Stimulated activated CD4-positive, alpha-beta T cell treated with anti-CD3 and anti-CD28 coated beads, Interleukin-4, amount 100 ng/mL, for 1 hour (primary cell): ENCODE measurements around the gene ATP11A.

ENCODE experiments used
- DNase-seq: peaks from one replicate; pipeline ENCODE4 v3.0.0-alpha.2; 2020

Gene ATP11A

DNA sequence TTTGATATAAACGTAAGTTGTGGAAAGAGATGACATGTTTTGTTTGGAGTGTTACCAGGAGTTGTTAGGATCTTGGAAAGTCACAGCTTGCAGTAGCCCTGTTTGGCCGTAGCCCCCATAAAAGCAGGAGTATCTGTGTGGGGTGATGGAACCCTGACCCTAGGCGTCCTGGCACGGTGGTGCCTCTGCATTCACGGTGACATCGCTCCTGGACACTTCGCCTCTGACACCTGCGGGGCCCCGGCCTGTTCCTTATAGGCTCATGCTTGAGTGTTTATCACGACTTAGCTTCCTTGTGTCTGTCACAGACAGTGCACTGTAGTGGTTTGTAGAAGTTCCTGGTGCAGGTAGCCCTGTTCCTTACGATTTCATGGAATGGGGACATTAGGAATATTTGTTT lies 74.2 kb downstream of the ATP11A start:
- DNase-seq: no peak

DNA sequence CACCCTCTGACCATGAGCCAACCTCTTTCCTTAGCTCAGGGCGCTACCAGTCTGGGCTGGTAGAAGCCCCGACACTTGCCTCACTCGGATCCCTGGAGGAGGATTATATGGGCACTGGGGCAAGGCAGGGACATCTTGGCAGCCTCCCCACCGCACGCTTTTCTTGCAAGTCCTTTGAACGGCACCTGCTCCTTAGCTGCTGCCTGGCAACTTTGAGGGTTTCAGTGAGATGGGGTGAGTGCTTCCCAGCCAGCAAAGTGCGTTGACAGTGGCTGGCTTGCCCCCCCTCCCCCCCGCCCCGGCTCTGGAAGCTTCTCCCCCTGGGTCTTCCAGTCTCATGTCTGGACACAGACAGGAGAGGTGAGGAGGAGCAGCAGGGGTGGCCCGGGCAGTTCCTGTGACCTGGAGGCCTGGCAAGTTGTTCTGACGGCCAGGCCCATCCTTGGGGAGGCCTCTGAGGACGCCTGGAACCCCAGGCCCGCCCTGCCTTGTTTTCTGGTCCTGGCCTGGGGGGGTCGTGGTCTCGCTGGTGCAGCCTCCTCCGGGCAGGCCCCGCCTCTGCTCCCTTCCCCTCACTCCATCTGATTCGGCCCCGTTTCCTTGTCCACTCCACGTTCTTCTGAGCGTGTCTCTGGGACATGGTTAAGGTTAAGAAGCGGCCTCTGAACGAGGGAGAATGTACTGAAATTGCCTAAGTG lies 75.2 kb downstream of the ATP11A start:
- no peak for DNase-seq

DNA sequence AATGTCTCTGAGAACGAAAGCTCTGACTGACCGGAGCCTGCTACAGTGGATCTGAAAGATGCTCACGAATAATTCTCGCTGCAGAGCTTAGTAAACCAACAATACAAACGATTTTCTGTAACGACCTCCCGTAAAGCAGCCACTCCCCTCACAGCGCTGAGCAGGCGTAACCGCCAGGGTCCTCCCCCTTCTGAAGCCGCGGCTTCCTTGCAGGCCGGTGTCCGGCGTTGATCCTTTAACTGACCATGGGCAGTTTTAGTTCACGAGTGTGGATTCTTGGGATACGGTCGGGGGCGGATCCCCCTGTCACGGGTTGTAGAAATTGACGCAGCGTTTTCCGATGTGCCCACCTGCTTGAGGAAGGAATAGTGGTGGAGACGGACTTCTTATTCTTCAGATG lies 75.9 kb downstream of the ATP11A start:
- DNase-seq: no peak

DNA sequence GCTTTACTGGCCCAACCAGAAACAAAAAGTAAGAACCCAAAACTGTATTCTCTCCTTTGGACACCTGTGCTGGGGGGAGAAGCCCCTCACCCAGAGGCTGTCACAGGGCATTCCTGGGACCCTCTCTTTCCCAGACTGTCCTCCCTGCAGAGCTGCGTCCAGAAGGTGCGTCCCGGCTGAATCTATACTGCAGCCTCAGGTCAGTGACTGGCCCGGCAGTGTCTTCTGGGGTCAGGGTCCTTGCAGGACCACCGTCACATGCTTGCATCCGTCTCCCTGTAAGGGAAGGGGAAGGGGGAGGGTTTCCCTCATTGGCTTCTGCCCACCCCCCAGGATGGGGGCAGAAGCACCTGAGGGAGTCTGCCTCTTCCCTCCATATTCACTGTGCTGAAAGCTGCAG lies 76.5 kb downstream of the ATP11A start:
- no peak for DNase-seq

DNA sequence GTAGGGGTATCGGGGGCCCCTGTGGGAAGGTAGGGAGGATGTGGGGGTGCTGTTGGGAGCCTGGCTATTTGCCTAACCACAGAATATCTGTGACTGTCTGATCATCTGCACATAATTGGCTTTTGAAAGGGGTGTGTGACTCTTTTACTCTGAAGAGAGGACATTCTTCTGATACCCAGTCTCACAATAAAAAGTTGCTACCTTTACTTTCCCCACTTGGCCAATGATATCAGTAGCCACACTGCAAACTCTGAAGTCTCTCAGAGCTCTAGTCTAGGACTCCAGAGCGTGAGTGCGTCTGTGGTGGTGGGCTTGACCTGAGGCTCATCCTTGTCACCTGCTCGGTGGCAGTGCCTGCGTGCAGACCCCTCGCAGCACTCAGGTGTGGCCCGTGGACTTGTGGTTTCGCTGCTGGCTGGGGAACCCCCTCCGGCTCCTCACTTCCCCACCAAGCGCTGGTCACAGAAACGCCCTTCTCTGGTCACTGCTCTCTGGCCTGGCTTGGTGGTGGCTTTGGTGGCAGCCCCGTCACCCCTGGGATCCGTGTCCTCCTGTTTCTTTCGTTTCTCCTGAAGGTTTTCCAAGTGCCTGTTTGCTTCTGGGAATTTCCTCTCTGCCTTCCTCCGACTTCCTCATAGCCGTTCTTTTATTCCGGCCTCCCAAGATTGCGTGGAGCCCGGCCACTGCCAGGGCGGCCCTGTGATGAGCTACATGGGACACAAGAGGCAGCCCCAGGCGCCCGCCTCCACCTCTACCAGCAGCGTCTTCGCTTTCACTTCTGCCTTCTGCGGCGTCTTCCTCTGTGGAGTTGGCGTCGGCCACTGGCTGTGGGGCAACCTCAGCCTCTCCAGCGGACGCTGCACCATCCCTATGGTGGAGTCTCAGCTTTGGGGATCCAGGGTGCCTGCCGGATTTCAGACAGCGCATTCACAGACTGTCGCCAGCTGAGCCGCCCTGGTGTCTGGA lies 78.0 kb downstream of the ATP11A start:
- no peak for DNase-seq

DNA sequence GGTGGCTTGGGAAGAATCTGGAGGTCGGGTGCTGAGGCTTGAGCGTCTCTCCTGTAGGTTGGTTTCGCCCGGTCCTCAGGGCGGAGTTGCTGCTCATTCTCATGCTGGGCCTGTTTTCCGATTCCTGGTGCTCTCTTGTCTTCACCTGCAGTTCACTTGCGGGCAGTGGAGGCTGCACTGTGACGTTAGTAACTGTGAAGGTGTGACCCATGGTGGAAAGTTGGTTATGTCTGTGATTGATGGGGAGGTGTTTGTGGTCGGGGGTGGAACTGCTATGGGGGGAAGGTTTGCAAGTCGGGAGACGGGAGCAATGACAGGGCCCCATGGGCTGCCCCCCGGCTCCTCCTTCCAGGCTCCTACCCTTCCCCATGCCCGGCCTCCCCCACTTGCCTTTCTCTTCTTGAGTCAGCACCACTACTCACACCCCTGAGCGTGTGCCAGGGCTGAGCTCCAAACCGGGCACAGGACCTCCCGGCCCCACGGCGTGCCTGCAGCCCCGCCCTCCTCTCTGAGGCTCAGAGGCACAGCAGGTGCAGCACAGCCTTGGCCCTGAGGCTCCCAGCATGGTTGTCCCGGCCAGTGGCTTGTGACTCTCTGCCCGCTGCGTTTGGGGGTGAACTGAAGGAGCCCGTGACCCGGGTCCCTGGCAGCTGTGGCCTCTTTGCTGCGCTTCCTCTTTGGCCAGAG lies 79.1 kb downstream of the ATP11A start:
- DNase-seq: no peak

DNA sequence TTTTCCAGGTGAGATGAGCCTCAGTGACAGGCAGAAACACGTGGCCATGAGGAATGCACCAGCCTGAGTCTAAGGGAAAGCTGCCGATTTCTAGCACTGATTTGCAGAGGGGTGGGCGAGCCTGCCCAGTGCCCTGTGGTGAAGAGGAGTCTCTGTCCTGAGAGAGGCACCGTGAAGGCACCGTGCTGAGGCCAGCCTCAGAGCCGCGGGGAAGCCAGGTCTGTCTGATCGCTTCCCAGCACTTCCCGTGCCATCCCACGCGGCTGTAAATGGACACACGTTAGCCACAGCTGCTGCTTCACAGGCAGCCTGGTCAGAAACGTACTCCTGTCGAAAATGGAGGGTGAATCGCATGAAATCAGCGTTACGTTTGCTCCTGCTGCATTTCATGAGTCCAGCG lies 79.8 kb downstream of the ATP11A start:
- DNase-seq: no peak

DNA sequence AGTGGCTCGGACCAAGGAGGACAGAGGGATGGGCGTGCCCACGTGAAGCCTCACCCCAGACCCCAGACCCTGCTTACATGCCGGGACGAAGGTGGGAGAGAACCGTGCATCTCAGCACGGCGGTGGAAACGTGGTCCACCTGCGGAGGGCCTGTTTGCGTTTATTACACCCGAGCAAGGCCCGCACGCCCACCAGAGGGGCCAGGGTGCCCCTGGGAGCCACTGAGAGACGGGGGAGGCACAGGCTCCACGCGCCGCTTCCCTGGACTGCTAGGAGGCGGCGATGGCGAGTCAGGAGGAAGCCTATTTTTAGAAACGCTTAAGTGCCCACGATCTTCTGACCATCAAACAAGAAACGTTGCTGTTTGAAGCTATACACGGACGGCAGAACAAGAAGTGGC lies 80.7 kb downstream of the ATP11A start:
- DNase-seq: no peak

DNA sequence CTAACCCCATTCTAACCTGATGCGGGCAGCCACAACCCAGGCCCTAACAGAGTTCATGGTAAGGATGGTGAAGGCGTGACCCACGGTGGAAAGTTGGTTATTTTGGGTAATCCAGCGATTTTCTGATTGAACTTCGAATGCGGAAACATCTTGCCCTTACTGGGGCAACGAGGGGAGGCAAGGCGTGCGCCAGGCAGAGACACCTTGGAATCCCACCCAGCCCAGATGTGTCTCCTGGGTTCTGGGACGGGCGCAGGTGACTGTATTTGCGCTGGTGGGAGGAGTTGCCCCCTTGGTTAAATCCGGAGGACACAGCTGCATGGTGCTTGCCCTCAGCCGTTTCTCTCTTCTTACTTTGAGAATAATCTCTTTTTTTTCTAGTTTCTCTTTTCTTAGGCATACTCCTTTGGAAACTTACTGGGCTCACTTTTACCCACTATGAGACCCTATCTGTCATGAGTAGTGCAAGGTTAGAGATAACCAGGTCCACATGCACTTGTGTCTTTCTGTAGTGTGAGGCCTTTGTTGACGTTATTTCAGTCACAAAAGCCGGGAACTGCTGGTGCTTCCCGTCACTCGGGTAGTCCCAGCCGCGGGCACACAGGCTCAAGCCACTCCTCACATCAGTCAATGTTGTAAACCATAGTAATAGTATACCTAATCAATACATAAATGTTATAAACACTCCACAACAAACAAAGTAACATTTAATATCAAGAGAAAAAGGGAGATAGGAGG lies 81.5 kb downstream of the ATP11A start:
- no peak for DNase-seq

DNA sequence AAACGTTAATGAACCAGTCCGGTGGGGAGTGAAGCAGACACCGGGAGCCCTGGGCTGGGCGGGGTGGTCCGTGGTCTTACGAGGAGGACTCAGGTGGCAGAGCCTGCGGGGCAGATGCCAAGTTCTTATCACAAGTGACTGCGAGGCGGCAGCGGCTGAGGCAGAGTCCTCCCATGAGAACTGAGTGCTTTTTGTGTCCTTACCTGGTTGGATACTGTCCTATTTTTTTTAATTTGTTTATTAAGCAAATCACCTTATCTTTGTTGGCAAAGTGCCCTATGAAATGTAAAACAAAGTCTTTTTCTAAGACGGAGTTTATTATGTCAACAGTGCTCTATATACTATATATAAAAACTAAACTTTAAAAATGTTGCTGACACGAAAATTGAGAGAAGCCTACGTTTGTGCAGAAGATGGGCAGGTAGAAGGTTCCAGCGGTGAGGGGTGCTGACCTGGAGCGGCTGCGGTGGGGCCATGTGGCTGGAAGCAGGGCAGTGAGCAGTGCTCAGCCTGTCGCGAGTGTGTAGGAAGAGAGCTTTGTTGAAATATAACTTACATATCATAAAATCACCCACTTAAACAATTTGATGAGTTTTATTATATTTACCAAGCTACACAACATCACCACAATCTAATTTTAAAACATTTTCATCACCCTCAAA lies 82.2 kb downstream of the ATP11A start:
- no peak for DNase-seq

DNA sequence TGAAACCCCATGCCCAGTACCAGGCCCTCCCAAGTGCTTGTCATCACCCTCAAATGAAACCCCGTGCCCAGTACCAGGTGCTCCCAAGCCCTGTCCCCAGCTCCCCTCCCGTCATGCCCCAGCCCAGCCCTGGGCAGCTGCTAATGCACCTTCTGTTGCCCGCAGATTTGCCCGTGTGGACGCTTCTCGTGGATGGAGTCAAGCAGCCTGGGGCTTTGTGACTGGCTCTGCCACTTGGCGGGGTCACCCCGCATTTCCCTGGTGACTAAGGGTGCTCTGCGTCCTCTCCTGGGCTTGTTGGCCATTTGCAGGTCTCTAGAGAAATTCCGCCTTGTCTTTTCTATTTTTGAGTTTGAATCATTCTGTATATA lies 82.7 kb downstream of the ATP11A start:
- DNase-seq: no peak

DNA sequence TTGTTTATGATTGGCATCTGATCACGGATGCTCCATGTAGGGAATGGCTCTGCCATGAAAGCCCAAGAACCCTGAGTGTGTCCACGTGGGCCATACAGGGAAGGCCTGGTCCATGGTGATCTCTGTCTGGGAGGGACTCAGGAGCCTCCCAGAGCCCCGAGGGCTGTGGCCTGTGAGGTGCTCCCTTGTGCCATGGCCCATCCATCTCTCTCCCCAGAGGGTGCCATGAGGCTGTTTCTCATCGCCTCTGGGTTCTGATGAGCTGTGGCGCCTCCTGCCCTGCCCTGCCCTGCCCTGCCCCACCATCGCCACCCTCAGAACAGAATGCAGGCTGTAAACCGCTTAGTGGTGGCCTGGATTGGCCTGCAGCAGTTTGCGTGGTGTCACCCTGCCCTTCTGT lies 83.1 kb downstream of the ATP11A start:
- DNase-seq: no peak

DNA sequence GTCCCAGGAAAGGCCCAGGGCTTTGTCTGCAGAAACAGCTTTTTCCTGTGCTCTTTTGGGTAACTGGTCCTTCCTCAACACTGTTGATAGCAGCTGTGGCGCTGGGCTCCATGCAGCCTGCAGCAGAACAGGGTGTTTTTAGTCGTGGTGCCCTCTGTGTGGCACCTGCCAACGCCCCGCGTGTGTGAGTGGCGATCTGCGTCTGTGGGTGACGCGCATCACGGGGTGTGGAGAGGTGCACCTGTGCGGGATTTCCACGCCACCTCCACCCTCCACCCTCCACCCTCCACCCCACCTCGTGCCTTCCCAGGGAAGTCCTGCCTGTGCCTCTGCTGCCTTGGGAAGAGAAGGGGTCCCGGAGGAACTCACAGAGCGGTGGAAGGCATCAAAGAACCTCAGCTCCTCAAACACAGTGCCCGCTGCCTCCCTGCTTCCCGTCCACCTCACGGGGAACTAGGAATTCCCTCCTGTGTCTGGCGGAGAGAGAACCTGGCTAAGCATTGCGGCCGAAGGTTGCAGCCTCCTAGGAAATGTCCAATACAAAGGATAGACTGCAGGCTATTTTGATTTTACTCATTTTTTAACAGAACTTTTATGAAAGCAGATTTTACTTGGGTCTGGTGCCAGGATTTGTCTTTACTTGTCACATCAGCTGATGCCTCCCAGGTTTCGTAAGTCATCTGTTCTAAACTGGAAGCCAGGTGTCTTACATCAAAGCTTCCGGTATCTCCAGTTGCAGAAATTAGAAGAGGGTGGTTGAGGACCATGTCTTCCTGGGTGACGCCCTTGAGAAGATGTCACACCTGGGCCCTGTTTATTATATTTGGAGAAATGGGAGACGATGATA lies 84.0 kb downstream of the ATP11A start:
- no peak for DNase-seq

DNA sequence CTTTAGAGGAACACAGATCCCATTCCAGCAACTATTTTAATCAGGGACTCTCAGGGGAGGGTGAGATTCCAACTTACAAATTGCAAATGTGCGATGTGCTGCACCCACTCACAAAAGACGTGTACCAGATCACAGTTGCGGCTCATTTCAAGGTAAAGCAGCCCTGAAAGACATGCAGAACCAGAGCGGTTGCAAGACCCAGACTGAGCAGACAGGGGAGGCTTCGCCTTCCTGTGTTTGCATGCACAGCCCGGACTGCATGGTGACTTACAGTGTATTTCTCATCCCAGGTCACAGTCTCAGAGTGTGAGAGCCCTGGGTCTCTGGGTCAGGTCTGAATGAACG lies 84.6 kb downstream of the ATP11A start:
- no peak for DNase-seq

DNA sequence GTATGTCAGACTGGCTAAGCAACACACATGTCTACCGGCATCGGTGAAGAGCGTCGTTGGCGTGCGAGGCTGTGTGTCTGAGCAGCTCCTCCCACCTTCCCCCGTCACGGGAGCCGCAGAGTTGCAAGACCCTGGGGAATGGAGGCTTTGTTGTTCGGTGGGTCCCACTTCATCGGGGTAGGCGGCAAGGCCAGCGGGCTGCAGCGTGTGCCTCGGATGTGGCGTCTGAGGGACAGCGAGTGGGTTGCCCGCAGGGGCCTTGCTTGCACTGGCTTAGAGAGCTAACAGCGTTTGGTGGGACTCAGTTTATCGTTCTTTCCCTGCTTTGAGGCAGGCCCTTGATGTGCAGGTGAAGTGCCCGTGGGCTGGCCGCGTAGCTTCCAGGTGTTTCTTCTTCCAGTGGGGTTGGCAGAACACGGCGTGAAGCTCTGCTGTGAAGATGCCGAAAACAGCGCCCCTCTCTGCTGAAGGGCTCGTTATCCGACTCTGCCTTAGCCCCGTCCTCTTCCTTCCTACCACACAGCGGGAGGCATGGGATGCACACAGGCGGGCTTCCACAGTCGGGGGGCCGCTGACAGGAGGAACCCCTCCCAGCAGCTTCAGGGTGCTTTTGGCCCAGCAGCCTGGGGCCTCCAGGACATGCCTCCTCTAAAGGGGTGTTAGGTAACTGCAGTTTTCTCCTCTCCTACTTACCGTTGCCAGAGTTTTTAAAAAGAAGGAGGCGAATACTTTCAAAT lies 85.2 kb downstream of the ATP11A start:
- no peak for DNase-seq

DNA sequence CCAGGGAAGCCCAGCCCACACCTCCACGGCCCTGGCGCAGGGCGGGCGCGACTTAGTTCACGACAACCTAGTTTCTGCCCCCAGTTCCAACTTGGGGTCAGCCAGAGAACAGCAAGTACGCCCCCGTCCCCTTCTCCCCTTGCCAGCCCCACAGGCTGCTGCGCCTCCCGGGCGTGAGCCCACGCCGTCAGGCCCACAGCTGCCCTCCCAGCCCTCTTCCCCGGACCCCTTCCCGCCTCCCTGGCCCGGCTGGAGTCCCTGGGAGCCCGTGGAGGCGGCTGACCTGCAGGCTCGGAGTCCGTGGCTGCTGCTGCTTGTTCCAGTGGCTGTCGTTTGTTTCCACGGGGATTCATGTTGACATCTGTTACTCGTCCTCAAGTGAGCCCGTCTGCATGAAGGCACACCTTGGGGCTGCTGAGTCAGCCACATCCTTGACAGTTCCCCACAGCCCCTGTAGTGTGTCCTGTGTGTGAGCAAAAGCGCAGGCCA lies 86.0 kb downstream of the ATP11A start:
- no peak for DNase-seq

DNA sequence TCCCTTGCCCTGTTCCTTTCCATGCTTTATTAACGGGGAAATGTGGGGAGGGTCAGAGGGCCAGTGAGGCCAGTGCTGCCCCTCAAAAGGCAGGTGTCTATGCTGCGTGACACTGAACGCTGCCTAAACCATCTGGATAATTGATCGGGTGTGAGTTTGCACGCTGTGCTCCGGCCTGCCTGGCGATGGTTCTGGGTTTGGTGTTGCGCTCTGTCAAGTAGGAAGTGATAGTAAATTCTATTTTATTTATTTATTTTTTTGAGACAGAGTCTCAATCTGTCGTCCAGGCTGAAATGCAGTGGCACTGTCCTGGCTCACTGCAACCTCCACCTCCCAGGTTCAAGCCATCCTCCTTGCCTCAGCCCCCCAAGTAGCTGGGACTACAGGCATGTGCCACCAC lies 86.5 kb downstream of the ATP11A start:
- no peak for DNase-seq

DNA sequence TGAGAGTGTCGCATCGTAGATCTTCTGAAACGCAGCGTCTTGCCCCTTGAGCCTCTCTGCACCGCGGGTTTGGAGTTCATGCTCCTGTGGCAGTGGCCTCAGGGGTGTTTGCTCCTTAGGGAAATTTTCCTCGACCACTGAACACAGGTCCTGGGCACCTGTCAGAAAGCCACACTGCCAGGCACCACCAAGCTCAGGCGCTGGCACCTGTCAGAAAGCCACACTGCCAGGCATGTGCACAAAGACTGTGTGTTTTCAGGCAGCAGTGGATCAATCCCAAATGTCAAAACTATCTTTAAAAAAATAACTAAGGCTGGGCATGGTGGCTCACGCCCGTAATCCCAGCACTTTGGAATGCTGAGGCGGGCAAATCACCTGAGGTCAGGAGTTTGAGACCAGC lies 87.1 kb downstream of the ATP11A start:
- no peak for DNase-seq

DNA sequence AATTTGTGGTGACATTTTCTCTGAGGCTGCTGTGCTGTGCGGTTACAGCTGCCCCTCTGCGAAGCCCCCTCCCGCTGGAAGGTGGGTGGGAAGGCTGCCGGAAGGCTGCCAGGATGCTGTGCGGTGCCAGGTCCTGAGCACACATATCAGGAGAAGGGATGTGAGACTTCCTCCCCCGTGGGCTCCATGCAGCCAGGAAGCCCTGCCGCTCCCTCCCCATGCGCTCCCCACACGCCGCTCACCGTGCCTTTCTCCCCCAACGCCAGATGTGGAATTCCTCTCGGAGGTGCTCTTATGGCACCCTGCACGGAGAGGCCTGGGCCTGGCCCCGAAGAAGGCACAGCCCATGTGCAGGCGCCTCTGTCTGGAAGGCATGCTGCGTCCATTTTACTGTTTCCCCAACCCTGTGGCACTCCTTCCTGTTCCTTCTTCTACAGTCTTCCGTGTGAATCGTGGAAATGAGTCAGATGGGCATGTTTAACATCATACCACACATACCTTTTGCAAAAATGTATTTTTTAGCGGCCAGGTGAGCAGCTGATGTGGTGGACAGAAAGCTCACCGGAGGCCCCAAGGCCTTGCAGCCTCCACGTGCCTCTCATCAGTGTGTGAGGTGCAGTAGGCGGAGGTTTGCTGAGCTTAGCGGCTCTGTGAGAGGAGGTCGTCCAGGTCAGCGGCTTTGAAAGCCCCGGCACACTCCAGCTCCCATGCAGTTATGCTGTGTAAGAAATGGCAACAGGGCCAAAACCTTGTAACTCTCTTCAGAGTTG lies 88.0 kb downstream of the ATP11A start:
- DNase-seq: no peak
